Mesothelial cell of epicardium (in vitro differentiated cells): ENCODE results near the gene MADD. TPM values are rescaled to one million over a fixed set of nuclear protein-coding genes. Genes with fewer than 3 reads are reported as not detected.

Experiments used
- DNase-seq, 2 experiments: peaks; one replicate each; pipeline ENCODE4 v3.0.0; 2021; ENCODE audit warnings: low spot score in 2 of 2; ENCODE audit not compliant: unreplicated experiment in 2 of 2
- H3K27ac Mint-ChIP-seq: 2 replicates; pipeline ENCODE4 v1.8.0; 2021; ENCODE audit warnings: mixed read lengths
- H3K27me3 Mint-ChIP-seq: 2 replicates; pipeline ENCODE4 v1.8.0; 2021; ENCODE audit warnings: low read depth, mixed read lengths
- H3K36me3 Mint-ChIP-seq: 2 replicates; pipeline ENCODE4 v1.8.0; 2021; ENCODE audit warnings: mixed read lengths
- H3K4me1 Mint-ChIP-seq: 2 replicates; pipeline ENCODE4 v1.8.0; 2021; ENCODE audit warnings: mixed read lengths
- H3K4me3 Mint-ChIP-seq: 2 replicates; pipeline ENCODE4 v1.8.0; 2021; ENCODE audit warnings: mild to moderate bottlenecking, moderate library complexity, mixed read lengths
- H3K9me3 Mint-ChIP-seq: 2 replicates; pipeline ENCODE4 v1.8.0; 2021; ENCODE audit warnings: mixed read lengths
- CTCF ChIP-seq: fragments of 200-600 bp; sonication (generic); IDR thresholded peaks from one replicate; pipeline ENCODE4 v1.5.0; 2021; ENCODE audit warnings: antibody characterized with exemption; ENCODE audit not compliant: unreplicated experiment
- total RNA-seq: library from RNA; stranded (reverse); gene quantifications from 3 replicates; pipeline ENCODE4 v1.2.1, GENCODE V29; 2021

MADD gene
- total RNA-seq, 1 donor from 2014 or later = 71.2 TPM

- H3K4me1 Mint-ChIP-seq = no peaks in the 10 kb centered on the region
- peaks cover 27% of the 10 kb centered on the region for H3K36me3 Mint-ChIP-seq
- no peaks in the 10 kb centered on the region for H3K27me3 Mint-ChIP-seq
- no peak for TF ChIP-seq CTCF
- DNase-seq = no peak
- H3K27ac Mint-ChIP-seq = no peak overlapping the region
- H3K4me3 Mint-ChIP-seq = no peak overlapping the region
- H3K9me3 Mint-ChIP-seq = no peaks in the 10 kb centered on the region
Observed at GRCh38 chr11:47325271-47326041, 55.5 kb downstream of the MADD start.

GRCh38 chr11:47326198-47326597, 56.3 kb downstream of the MADD start:
- H3K27ac Mint-ChIP-seq = no peak overlapping the region
- no peak overlapping the region for H3K4me3 Mint-ChIP-seq
- no peak for TF ChIP-seq CTCF
- H3K4me1 Mint-ChIP-seq = no peaks in the 10 kb centered on the region
- no peaks in the 10 kb centered on the region for H3K9me3 Mint-ChIP-seq
- no peaks in the 10 kb centered on the region for H3K27me3 Mint-ChIP-seq
- peaks cover 29% of the 10 kb centered on the region for H3K36me3 Mint-ChIP-seq
- DNase-seq = no peak

- H3K9me3 Mint-ChIP-seq = no peaks in the 10 kb centered on the region
- no peak overlapping the region for H3K27ac Mint-ChIP-seq
- TF ChIP-seq CTCF = no peak
- H3K36me3 Mint-ChIP-seq = peaks cover 23% of the 10 kb centered on the region
- no peaks in the 10 kb centered on the region for H3K27me3 Mint-ChIP-seq
- H3K4me3 Mint-ChIP-seq = no peak overlapping the region
- no peak for DNase-seq
- H3K4me1 Mint-ChIP-seq = no peaks in the 10 kb centered on the region
Observed at GRCh38 chr11:47327025-47327424, 57.1 kb downstream of the MADD start.

- Mint-ChIP-seq H3K27ac (no peak overlapping the region), H3K4me3 (no peak overlapping the region), H3K9me3 (no peaks in the 10 kb centered on the region), H3K27me3 (no peaks in the 10 kb centered on the region), H3K36me3 (peaks cover 22% of the 10 kb centered on the region), H3K4me1 (no peaks in the 10 kb centered on the region)
- DNase-seq = no peak
- TF ChIP-seq CTCF = no peak
Observed at GRCh38 chr11:47327949-47328348, 58.0 kb downstream of the MADD start.

- Mint-ChIP-seq H3K9me3 (no peaks in the 10 kb centered on the region), H3K27me3 (no peaks in the 10 kb centered on the region), H3K4me1 (no peaks in the 10 kb centered on the region), H3K36me3 (peaks cover 22% of the 10 kb centered on the region), H3K27ac (no peak overlapping the region), H3K4me3 (no peak overlapping the region)
- no peak for DNase-seq
- no peak for TF ChIP-seq CTCF
Observed at GRCh38 chr11:47328449-47329390, 58.8 kb downstream of the MADD start.
